ENCODE results near the gene L3MBTL4. TPM values are rescaled to one million over a fixed set of nuclear protein-coding genes. Genes with fewer than 3 reads are reported as not detected.

Gene L3MBTL4
- total and polyA plus RNA-seq, 9 of the 15 experiments (the other 6 are each of a cell fraction or from before 2014, with no cell fraction given) = not detected

GRCh38 chr18:6031002-6031401, 383.7 kb downstream of the L3MBTL4 start:
- TF ChIP-seq AFF4 (CRISPR knock-in tag; IDR thresholded peaks at IDR 0.05) (no peak), ZBED1 (IDR thresholded peaks at IDR 0.05) (no peak), HES1 (IDR thresholded peaks at IDR 0.05; ENCODE audit: low read depth) (no peak), KLF6 (CRISPR knock-in tag; IDR thresholded peaks at IDR 0.05; ENCODE audit: borderline replicate concordance) (no peak), ZNF212 (CRISPR knock-in tag; IDR thresholded peaks at IDR 0.05) (no peak), BRD4 (IDR thresholded peaks at IDR 0.05) (no peak), GABPB1 (CRISPR knock-in tag; IDR thresholded peaks at IDR 0.05) (no peak), SP1 (CRISPR knock-in tag; IDR thresholded peaks at IDR 0.05) (no peak), KAT8 (IDR thresholded peaks at IDR 0.05; ENCODE audit: low read depth) (no peak), ZNF445 (CRISPR knock-in tag; IDR thresholded peaks at IDR 0.05; ENCODE audit: low read depth) (no peak), TCF3 (CRISPR knock-in tag; IDR thresholded peaks at IDR 0.05) (no peak), ZKSCAN8 (CRISPR knock-in tag; IDR thresholded peaks at IDR 0.05) (no peak), ZNF232 (CRISPR knock-in tag; IDR thresholded peaks at IDR 0.05) (no peak)
- no peak overlapping the region for H2AFZ ChIP-seq (ENCODE audit: low read depth, low read length)
- in situ Hi-C loops (cut with MboI) (no loop called here), intact Hi-C loops (cut with micrococcal nuclease) (no loop called here)
- no peaks in the 10 kb centered on the region for H3K9me1 ChIP-seq (ENCODE audit: control insufficient read depth, insufficient read depth, low read length)
- H4K20me1 ChIP-seq (replicated peaks; ENCODE audit: control insufficient read depth, insufficient read depth, low read length) = no peaks in the 10 kb centered on the region
- no peaks in the 10 kb centered on the region for H3K27me3 ChIP-seq (ENCODE audit: control insufficient read depth in 2 of 2, insufficient read depth in 2 of 2, low read length in 2 of 2)
- no peak overlapping the region for H3K4me3 ChIP-seq
- H3K9me3 ChIP-seq (replicated peaks; ENCODE audit: control insufficient read depth, insufficient read depth, low read depth, low read length) = no peaks in the 10 kb centered on the region
- no peak overlapping the region for H3K9ac ChIP-seq (ENCODE audit: insufficient read depth in 1 of 2, low read depth in 2 of 2, low read length in 2 of 2)
- ATAC-seq = no peak
- H3K4me2 ChIP-seq (ENCODE audit: insufficient read depth, low read length) = no peak overlapping the region
- no TSS peak for BruUV-seq (replicated peaks)
- no peaks in the 10 kb centered on the region for H3K4me1 ChIP-seq (replicated peaks in 1 of 2; ENCODE audit: control insufficient read depth in 2 of 2, insufficient read depth in 2 of 2, low read length in 2 of 2)
- no peaks in the 10 kb centered on the region for H3K79me2 ChIP-seq (ENCODE audit: control insufficient read depth, insufficient read depth, low read length)
- ChIA-PET CTCF (ENCODE audit: low intra/inter-chr PET ratio) (no interaction called here), POLR2A (no interaction called here)
- FAIRE-seq = no peak
- 0% methylated on average over 2 of the region's 2 CpGs for WGBS (ENCODE audit: insufficient coverage, low coverage, missing lambda C conversion rate)
- DNase-seq (ENCODE audit: extremely low read depth in 1 of 4, low spot score in 3 of 4) = no peak
- H3K36me3 ChIP-seq (ENCODE audit: control insufficient read depth, insufficient read depth, low read length) = no peaks in the 10 kb centered on the region
- no peak overlapping the region for H3K27ac ChIP-seq (ENCODE audit: extremely low read depth, low read depth, low read length)

All from K562 (cell line).